ENCODE measurements around the gene CNN2.

DNA sequence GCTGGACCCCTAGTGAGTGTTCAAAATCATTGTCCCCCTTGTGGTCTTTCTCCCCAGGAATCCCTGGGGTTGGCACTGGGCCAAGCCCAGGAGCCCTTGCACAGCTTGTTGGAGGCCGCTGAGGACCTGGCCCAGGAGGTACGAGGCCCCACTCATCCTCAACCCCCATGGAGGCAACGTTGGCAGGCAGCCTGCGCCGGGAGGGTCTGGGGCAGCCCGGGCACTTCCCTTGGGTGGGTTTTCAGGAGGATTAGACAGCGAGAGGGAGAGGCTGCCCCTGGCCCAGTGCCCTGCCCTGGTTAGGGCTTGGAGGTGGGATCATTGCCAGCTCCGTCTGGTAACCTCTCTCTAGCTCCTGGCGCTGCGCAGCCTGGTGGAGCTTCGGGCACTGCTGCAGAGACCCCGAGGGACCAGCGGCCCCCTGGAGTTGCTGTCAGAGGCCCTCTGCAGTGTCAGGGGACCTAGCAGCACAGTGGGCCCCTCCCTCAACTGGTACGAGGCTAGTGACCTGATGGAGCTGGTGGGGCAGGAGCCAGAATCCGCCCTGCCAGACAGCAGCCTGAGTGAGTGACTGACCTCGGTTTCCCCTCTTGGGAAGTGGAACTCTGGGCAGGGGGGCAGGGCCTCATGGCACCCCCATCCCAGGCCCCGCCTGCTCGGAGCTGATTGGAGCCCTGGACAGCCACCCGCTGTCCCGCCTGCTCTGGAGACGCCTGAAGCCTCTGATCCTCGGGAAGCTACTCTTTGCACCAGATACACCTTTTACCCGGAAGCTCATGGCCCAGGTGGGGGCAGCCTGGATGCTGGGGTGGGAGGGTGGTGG, 16.5 kb downstream of the CNN2 start:
- TF ChIP-seq, protein P1, sequence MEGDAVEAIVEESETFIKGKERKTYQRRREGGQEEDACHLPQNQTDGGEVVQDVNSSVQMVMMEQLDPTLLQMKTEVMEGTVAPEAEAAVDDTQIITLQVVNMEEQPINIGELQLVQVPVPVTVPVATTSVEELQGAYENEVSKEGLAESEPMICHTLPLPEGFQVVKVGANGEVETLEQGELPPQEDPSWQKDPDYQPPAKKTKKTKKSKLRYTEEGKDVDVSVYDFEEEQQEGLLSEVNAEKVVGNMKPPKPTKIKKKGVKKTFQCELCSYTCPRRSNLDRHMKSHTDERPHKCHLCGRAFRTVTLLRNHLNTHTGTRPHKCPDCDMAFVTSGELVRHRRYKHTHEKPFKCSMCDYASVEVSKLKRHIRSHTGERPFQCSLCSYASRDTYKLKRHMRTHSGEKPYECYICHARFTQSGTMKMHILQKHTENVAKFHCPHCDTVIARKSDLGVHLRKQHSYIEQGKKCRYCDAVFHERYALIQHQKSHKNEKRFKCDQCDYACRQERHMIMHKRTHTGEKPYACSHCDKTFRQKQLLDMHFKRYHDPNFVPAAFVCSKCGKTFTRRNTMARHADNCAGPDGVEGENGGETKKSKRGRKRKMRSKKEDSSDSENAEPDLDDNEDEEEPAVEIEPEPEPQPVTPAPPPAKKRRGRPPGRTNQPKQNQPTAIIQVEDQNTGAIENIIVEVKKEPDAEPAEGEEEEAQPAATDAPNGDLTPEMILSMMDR (IDR thresholded peaks at IDR 0.05; ENCODE audit: borderline replicate concordance, extremely low read depth, low read length, poor library complexity, severe bottlenecking): no peak
- no peak for TF ChIP-seq EZH2 (IDR thresholded peaks at IDR 0.05; ENCODE audit: borderline replicate concordance, low read depth, low read length, severe bottlenecking)

Data from DND-41 (cell line).